Measurements from ENCODE around the gene WDR76.

DNA sequence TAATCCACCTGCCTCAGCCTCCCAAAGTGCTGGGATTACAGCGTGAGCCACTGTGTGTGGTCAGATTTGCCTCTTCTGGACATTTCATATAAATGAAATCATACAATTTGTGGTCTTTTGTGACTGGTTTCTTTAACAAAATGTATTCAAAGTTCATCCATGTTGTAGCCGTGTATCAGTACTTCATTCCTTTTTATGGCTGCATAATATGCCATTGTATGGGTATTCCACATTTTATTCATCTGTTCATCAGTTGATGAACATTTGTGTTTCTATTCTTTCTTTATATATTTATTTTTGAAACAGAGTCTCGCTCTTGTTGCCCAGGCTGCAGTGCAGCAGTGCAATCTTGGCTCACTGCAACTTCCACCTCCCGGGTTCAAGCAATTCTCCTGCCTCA, 25.8 kb downstream of the WDR76 start:
- TF ChIP-seq, protein P1, sequence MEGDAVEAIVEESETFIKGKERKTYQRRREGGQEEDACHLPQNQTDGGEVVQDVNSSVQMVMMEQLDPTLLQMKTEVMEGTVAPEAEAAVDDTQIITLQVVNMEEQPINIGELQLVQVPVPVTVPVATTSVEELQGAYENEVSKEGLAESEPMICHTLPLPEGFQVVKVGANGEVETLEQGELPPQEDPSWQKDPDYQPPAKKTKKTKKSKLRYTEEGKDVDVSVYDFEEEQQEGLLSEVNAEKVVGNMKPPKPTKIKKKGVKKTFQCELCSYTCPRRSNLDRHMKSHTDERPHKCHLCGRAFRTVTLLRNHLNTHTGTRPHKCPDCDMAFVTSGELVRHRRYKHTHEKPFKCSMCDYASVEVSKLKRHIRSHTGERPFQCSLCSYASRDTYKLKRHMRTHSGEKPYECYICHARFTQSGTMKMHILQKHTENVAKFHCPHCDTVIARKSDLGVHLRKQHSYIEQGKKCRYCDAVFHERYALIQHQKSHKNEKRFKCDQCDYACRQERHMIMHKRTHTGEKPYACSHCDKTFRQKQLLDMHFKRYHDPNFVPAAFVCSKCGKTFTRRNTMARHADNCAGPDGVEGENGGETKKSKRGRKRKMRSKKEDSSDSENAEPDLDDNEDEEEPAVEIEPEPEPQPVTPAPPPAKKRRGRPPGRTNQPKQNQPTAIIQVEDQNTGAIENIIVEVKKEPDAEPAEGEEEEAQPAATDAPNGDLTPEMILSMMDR (IDR thresholded peaks at IDR 0.05) = no peak
- no peak for TF ChIP-seq POLR2A (IDR thresholded peaks at IDR 0.05)
